ENCODE data around the gene TENM3.
"Not testable (repeated sequence)": the region's sequence is repeated elsewhere in the genome, so short reads cannot be mapped to it uniquely, and the experiment has no call there.

Gene TENM3

DNA sequence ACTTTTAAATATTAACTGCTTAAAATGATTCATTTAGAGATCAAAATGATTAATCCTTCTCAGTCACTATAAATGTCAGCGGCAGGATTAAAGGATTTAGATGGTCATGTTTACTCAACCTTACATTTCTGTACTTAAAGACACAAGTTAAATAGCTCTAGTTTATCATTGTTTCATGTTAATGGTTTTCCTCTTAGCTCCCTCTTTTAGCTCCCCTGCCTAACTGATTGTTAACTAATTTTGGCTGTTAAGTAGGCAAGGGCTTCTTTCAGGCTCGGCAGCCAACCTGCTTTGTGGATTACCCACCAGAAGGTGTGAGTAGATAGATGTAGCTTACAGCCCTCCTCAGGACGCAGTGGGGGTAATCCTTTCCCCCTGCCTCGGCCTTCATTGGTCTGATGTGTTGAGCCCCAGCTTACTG is 96.0 kb downstream of the TENM3 start:
- no peak for DNase-seq (ENCODE audit: low spot score)

DNA sequence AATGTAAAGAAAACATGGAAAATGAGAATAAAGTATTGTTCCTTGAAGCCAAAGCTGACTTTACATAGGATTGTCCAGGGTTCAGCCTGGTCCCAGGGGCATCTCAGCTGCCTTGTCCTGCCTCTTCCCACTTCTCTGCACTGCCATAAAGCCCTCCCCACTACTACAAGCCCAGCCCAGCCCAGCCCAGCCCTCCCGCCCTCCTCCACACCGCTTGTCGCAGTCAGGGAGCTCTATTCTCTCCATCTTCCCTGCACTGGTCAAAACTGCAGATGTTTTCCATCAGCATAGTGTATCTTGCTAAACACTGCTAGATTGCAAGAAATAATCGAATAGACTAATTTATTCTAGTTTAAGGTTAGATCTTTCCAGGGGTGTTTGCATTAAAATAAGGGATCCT is 100.3 kb downstream of the TENM3 start:
- DNase-seq (ENCODE audit: low spot score): no peak

DNA sequence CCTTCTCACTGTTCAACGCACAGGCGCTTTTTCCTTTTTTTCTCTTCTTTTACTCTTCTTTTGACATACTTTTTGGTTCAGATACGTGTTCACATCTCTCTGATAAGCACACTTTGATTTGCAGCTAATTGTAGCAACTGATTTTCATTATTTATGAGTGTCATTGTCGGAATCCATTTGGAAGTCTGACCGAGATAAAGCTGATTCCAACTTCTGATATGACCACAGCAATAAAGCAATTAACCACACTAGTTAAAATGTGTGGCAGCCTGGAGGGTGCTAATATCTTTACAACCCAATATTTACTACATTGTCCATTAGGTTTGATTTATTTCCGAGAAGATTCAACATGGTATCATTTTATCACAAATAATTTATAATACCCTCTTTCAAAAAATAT is 101.8 kb downstream of the TENM3 start:
- no peak for DNase-seq (ENCODE audit: low spot score)

DNA sequence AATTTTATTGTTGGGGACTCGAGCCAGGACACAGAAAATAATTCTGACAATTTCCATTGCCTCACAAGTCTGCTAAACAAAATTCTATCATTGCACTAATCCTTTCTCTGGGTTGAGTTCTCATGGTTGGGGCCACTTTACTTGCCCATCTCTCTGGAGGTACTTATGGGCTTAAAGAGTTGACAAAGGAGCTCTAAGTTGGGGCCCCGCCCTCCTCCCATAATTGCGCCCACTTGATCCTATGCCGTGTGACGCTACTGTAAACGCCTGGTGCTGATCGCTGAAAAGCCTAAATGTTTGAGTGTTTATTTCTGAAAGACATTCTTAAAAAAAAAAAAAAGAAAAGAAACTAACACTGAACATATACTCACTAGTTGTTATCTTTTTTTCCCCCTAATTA is 103.0 kb downstream of the TENM3 start:
- DNase-seq (ENCODE audit: low spot score): no peak

DNA sequence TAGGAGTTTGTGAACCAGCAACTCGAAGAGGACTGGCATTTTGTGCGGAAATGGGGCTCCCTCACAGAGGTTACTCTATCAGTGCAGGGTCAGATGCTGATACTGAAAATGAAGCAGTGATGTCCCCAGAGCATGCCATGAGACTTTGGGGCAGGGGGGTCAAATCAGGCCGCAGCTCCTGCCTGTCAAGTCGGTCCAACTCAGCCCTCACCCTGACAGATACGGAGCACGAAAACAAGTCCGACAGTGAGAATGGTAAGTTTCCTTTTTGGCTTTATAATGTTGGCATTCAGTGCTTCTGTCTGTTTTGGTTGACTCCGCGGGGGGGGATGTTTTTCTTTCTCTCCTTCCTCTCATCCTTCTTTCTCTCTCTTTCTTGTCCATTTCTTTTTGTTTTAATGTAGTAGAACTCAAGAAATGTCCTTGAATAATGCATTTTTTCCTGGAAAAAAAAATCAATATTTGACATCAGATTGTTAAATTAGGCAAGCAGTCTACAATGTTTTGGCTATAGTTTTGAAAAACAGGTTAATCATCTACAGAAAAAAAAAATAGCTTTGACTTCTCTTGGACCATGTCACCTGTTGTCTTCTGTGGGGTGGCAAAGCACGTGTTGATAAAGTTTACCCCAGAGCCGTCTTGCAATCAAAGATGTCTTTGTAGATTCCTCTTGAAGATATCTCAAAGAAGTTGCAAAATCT is 103.6 kb downstream of the TENM3 start:
- no peak for DNase-seq (ENCODE audit: low spot score)

DNA sequence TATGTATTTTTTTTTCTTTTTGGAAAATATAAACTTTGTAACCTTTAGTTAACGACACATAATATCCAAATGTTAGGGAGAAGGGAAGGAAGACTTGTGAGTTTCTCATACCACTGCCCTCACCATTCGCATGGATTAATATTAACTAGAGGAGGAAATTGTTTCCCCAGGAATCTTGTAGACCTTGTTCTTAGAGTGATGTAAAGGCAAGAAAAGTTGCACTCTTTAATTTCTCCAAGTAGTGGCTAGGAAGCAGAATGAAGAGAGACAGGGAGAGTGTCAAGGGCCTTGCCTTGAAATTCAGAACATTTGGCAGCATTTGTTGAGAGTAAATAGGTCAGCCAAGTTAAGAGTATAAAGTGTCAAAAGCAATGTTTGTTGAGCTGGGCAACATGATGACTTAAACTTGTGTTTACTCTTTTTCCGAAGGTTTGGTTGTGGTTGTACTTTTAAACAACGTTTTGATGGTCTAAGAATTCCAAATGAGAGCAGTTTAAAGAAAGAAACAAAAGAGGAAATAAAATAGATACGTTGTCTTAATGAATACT is 105.7 kb downstream of the TENM3 start:
- no peak for DNase-seq (ENCODE audit: low spot score)

DNA sequence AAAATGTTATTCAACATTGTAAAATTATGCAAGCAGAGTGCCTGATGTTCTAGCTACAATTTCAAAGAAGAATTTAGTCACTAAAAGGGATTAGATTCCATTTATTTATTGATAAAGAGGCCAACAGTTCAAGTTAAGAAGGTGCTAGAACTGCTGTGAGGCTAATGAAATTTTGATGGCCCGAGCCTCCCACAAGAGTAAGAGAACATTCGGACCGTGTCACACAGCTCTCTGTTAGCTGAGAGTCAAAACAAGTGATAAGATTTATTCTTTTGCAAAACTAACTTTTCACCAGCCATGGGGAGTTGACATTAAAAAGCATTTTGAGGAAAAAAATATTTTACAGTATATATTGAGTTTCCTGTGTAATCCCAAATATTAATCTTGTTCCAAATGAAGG is 106.8 kb downstream of the TENM3 start:
- no peak for DNase-seq (ENCODE audit: low spot score)

DNA sequence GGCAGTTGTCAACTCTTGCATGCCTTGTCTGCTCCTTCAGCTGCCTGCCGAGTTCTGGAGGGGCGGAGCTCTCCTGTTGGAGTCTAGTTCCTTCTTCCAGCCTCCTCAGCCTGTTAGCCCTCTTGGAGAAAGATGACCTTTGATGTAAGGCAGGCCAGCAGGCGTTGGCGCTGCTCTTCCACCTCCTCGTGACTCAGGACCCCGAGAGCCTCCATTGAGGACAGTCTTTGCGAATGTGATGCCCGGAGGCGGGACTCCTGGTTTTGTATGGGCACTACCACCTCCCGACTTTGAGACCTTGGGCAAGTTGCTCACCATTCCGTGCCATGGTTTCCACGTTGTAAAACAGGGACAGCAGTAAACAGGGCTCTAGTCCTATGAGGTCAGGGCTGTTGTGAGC is 108.3 kb downstream of the TENM3 start:
- DNase-seq (ENCODE audit: low spot score): no peak

DNA sequence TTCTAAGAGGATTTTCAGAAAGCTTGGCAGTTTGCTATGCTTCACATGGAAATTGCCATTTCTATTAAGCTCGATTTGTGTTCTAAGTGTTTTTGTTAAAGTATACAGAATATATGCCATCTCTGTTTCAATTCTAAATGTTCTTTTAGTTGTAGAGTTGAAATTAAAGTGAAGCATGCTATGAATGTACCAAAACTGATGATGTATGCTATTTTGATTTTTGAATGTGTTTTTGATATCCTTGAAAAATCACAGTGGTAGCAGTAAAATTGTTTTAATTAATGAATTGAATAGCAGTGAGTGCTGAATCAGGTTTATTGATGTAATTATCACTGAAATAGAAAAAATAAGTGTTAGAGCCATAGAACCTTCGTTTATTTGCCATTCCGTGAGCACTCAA is 110.9 kb downstream of the TENM3 start:
- no peak for DNase-seq (ENCODE audit: low spot score)

DNA sequence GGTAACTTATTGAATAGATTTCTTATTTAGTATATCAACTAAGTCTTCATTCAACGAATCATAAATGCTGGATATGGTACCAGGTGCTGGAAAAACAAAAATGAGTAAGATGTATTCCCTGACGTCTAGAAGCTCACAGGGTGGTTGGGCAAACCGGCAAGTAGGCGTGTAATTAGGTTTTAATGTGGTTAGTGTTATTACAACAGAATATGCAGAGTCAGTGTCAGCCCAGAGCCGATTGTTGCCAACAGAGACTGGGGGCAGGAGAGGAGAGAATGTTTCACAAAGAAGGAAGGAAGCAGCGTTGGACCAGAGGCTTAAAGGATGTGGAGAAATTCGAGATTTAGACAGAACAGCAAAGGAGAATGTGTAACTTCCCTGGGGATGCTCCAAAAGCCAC is 111.7 kb downstream of the TENM3 start:
- no peak for DNase-seq (ENCODE audit: low spot score)

DNA sequence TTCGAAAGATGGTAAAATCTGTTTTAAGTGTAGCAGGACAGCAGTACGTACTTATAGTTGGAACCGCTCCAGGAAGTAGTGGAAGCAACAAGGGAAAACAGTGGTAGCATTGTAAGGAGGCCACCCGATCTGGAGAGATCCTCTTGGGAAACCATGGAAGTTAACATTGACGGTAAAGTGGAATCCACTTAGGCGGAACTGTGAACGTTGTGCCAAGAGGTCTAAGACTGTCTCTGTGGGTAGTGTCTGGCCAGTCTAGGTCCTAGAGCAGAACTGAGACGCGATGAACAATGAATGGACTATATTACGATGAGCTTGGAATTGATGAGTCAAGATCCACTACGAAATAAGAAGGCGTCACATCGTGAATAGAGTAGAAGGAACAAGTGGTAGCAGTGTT is 124.0 kb downstream of the TENM3 start:
- DNase-seq (ENCODE audit: low spot score): no peak

DNA sequence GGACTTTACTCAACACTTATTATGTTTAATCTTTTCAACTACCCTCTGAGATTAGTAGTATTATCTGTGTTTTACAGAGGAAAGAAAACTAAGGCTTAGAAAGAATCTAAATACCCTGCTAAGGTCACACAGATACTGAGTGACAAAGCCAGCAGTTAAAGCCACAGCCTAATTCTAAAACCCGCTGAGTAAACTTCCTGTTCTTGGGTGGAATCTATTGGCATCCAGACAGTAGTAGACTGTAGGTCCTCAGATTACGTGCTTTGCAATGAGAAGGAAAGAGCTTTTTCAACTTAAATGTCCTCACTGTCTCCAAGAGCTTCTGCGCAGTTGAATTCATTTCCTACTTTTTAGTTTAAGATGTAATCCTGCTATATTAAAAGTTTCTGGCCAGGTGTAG is 126.0 kb downstream of the TENM3 start:
- no peak for DNase-seq (ENCODE audit: low spot score)

DNA sequence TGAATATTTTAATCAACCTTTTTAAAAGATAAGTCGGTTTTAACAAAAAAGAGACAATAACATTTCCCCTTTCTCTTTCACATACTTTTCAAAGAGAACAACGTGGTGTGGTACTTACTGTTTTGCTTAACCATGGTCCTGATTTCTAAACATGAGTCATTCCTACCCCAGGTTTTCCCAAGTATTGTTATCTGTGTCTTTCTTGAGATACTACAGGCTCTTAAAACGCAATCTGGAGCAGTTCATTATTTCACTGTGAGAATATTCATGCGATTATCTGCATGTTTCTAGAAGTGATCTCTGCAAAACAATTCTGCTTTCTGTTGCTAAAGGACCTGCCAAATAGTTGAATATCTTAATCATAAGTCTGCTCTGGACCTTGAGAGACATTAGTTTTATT is 127.3 kb downstream of the TENM3 start:
- no peak for DNase-seq (ENCODE audit: low spot score)

DNA sequence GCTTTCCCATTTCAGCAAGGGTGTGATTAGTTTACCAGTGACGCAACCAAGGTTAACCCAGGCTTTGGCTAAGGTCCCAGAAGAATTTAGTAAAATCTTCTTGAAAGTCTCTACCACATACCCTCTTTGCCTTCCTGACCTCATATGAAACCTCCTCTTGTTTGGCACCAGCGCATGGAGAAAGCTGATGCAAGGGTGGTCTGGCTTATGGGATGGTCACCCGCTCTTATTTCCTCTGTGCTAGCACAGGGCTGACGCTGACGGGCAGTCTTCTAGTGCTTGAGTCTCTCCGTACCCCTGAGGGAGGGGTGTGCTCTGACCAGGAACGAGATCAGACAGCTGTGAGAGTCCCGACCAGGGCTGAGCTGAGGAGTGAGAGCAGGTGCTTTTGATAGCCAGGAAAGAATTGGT is 137.6 kb downstream of the TENM3 start:
- DNase-seq (ENCODE audit: low spot score): no peak

DNA sequence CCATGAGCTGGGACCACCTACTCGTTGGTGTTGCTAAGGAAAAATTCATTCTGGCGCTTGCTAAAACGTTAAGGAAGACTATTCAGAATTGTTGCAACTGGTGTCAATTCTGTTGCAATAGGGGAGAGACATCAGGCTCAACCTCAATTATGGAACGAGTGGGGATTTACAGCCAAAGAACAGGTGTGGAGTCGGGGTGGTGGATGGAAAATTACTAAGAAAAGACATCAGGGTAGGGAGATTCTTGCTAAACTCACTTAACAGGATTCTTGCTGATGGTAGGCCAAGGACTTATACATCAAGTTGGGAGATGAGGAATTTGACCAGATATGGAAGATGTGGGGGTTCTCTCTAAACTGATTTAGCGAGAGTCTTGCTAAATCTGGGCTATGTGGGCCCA is 139.7 kb downstream of the TENM3 start:
- DNase-seq (ENCODE audit: low spot score): no peak

DNA sequence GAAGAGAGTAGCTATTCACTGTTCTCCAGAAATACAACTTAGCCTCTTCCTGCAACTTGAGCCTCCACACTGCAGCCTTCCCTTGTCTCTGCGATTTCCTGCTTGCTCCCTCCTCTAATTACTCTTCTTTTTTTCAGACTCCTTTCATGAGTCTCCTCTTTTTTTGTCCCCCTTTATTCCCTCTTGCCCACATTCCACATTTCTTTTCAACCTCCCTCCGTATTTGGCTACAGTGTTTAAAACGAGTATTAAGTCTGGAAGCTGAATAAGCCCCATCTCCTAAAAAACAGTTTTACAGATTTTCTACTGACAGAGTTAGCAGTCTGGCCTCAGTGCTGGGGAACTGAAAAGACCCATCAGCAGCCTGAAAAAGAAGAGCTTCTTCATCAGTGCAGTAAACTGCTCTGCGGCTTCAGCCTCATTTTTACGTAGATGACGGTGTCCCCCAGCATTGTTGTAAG is 141.5 kb downstream of the TENM3 start:
- DNase-seq (ENCODE audit: low spot score): no peak

DNA sequence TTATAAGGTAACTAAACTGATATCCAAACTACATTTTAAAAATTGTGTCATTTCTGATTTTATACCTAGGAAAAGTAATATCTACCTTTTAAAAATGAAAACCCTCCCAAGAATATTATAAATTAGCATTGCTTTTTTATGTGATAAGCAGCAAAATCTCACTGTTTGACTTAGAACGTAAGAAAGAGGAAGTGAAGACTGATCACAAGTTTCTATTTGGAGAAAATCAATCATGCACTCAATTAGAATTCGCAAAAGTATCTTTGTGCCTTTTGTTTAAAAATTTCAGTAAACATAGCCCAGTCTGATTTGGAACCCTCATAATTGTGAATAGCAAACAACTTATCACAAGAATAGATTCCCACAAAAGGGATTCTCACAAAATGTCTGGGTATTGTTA is 142.7 kb downstream of the TENM3 start:
- DNase-seq (ENCODE audit: low spot score): no peak

DNA sequence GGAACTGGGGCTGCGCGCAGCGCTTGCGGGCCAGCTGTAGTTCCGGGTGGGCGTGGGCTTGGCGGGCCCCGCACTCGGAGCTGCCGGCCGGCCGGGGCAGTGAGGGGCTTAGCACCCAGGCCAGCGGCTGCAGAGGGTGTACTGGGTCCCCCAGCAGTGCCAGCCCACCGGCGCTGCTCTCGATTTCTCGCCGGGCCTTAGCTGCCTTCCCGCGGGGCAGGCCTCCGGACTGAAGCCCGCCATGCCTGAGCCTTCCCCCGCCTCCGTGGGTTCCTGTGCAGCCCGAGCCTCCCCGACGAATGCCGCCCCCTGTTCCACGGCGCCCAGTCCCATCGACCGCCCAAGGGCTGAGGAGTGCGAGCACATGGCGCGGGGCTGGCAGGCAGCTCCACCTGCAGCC is 143.4 kb downstream of the TENM3 start:
- not testable (repeated sequence) for DNase-seq (ENCODE audit: low spot score)

DNA sequence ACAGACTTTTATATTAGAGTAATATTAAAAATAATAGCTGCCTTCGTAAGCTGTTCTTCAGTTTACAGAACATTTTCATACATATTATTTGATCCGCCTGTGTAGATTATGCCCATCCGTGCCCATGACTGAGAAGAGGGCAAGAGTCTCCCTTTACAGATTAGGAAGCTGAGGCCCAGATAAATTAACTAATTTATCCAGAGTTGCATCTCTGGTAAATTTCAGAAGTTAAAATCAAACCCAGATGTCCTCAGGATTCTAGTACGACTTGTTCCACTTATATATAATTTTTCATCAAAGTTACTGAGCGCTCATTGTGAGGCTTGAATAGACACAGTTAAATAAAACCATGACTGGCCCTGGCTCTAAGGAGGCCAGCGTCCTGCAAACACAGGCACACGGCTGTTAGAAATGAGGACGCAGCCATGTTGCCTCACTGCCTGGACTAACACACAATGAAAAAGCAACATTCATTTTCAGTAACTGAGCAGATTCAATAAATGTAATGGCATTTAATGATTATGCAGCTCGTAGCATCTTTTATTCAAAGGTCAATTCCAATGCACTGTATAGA is 148.0 kb downstream of the TENM3 start:
- DNase-seq (ENCODE audit: low spot score): no peak

DNA sequence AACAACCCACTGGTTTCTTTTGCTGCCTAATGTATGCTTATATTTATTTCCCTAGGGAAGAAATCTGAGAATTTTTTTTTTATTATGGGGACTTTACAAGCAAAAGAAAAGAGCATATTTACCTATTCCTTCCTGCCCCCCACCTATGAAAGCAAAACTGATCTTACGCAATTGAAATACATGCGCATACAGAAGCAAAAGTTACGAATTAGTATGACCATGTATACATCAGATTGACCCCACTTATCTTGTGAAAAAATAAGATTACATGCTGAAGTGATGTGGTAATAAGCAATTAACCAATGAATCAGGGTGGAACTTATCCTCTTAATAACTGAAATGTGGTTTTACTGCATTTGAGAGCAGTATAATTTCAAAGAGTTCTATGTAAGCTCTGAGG is 151.0 kb downstream of the TENM3 start:
- DNase-seq (ENCODE audit: low spot score): no peak

DNA sequence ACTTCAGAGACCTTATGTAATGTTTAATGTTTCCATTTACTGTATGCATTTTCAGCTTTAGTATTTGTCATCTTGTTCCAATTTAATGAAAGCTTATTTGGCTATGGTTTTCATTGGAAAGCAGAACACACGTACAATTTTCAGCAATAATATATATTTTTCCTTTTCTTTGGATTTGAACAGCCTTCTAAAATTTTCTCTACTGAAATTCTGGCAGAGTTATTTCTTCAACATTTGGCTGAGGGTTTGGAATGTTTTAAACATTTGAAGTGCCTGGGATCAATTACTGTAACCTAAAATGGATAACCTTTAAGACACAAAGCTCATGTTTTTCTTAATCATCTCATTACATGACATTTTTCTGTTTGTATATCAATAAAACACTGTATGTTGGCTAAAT is 156.9 kb downstream of the TENM3 start:
- DNase-seq (ENCODE audit: low spot score): no peak

DNA sequence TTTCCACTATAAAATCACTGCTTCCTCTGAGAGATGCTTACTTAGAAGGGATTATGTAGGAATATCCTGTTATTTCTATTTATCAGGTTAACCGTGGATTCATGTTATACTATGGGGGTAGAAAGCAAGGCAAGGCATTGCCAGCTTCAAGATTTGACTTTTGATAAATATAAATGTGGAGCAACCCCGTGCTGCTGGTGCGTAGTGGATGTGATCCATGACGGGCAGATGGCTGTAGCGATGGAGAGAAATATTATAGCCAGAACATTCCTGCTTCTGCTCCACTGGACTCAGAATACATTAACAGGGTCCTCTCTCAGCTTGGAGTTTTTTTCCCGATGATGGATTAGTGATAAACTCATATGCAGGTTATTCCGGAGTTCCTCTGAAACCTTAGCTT is 157.6 kb downstream of the TENM3 start:
- DNase-seq (ENCODE audit: low spot score): no peak

DNA sequence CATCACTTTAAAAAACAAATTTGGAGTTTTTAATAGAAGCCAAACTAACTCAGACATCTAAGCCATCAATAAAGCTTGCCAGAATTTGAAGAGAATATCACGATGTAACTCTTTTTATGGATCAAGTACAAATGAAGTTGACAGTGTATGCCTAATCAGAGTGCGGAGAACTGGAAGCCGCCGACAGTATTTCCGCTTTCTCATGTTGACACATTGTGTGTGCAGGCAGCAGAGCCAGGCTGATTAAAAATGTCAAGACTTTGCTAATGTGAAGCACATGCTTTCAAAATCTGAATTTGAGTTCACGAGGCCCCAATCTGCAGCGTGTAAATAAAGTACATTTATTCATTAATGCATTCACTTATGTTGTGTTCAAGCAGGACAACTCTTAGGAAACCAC is 161.2 kb downstream of the TENM3 start:
- DNase-seq (ENCODE audit: low spot score): no peak

DNA sequence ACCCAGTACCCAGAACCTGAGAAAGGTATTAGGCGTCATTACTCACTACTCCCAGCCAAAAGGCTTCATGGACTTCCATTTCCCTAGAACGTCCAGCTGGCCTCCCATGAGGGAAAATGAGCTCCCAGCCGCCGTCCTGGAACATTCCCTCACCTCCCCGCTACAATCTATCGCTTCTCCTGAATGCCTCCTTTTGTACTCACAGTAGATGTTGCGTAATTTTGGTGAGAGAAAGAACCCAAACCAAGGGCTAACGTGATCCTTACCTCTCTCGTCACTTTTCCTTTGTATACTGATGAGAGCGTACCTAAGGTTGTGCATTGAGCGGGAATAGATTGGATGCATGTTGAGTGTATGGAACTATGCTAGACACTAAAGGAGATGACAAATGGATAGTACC is 161.9 kb downstream of the TENM3 start:
- no peak for DNase-seq (ENCODE audit: low spot score)

All from HuH-7 (cell line).